Measurements from ENCODE around the gene U2AF2. TPM values are rescaled to one million over a fixed set of nuclear protein-coding genes. Genes with fewer than 3 reads are reported as not detected.

Gene U2AF2
- total RNA-seq, 4 donors from 2014 or later = 115 to 242 (median 141) TPM

GRCh38 chr19:55697069-55697440 is 42.2 kb downstream of the U2AF2 start:
- no peak overlapping the region for H3K27ac ChIP-seq
- no peak for DNase-seq (ENCODE audit: low spot score in 2 of 2)
- TF ChIP-seq CTCF (IDR thresholded peaks at IDR 0.05) = no peak
- TF ChIP-seq EP300 (IDR thresholded peaks at IDR 0.05) = no peak
- no peak for TF ChIP-seq POLR2A (IDR thresholded peaks at IDR 0.05)
- WGBS, 2 donors = 84 to 87% methylated on average over 11 of the region's 12 CpGs
- no peaks in the 10 kb centered on the region for H3K9me3 ChIP-seq
- H3K36me3 ChIP-seq = peaks cover 0 to 100% (median 10%) of the 10 kb centered on the region in 3 donors
- no peak overlapping the region for H3K4me3 ChIP-seq
- no peaks in the 10 kb centered on the region for H3K4me1 ChIP-seq
- no peaks in the 10 kb centered on the region for H3K27me3 ChIP-seq

- Histone ChIP-seq H3K4me3 (no peak overlapping the region), H3K36me3 (peaks cover 0 to 98% (median 3%) of the 10 kb centered on the region in 3 donors), H3K9me3 (no peaks in the 10 kb centered on the region), H3K27ac (no peak overlapping the region), H3K27me3 (no peaks in the 10 kb centered on the region), H3K4me1 (no peaks in the 10 kb centered on the region)
- no peak for DNase-seq (ENCODE audit: low spot score in 2 of 2)
- TF ChIP-seq EP300 (IDR thresholded peaks at IDR 0.05) (no peak), POLR2A (IDR thresholded peaks at IDR 0.05) (no peak), CTCF (IDR thresholded peaks at IDR 0.05) (no peak)
- 87 to 99% methylated on average over 8 of the region's 8 CpGs for whole genome bisulfite sequencing, 2 donors
Measured at GRCh38 chr19:55697698-55698097, 42.9 kb downstream of the U2AF2 start.

- no peak for TF ChIP-seq EP300 (IDR thresholded peaks at IDR 0.05)
- no peak for TF ChIP-seq CTCF (IDR thresholded peaks at IDR 0.05)
- TF ChIP-seq POLR2A (IDR thresholded peaks at IDR 0.05) = no peak
- H3K36me3 ChIP-seq = peaks cover 0 to 96% (median 0%) of the 10 kb centered on the region in 3 donors
- no peak overlapping the region for H3K4me3 ChIP-seq
- H3K27ac ChIP-seq = no peak overlapping the region
- DNase-seq (ENCODE audit: low spot score in 2 of 2) = no peak
- peaks cover 0 to 1% (median 0%) of the 10 kb centered on the region in 4 donors for H3K9me3 ChIP-seq
- WGBS, 2 donors = 91 to 95% methylated on average over 17 of the region's 17 CpGs
- H3K27me3 ChIP-seq = no peaks in the 10 kb centered on the region
- no peaks in the 10 kb centered on the region for H3K4me1 ChIP-seq
Measured at GRCh38 chr19:55698256-55698655, 43.4 kb downstream of the U2AF2 start.

- 84 to 85% methylated on average over 11 of the region's 11 CpGs for WGBS, 2 donors
- no peak for DNase-seq (ENCODE audit: low spot score in 2 of 2)
Measured at GRCh38 chr19:55699221-55699620, 44.4 kb downstream of the U2AF2 start.

GRCh38 chr19:55700813-55701212 is 46.0 kb downstream of the U2AF2 start:
- no peaks in the 10 kb centered on the region for H3K27me3 ChIP-seq
- H3K36me3 ChIP-seq = peaks cover 0 to 89% (median 0%) of the 10 kb centered on the region in 3 donors
- no peaks in the 10 kb centered on the region for H3K4me1 ChIP-seq
- no peak overlapping the region for H3K27ac ChIP-seq
- 95 to 97% methylated on average over 12 of the region's 12 CpGs for WGBS, 2 donors
- DNase-seq (ENCODE audit: low spot score in 2 of 2) = no peak
- no peak overlapping the region for H3K4me3 ChIP-seq
- peaks cover 0 to 17% (median 0%) of the 10 kb centered on the region in 4 donors for H3K9me3 ChIP-seq
- TF ChIP-seq CTCF (IDR thresholded peaks at IDR 0.05) = no peak
- TF ChIP-seq EP300 (IDR thresholded peaks at IDR 0.05) = no peak
- no peak for TF ChIP-seq POLR2A (IDR thresholded peaks at IDR 0.05)

More at GRCh38 chr19:55699221-55699620, 44.4 kb downstream of the U2AF2 start:
- no peak for TF ChIP-seq EP300 (IDR thresholded peaks at IDR 0.05)
- no peak for TF ChIP-seq POLR2A (IDR thresholded peaks at IDR 0.05)
- no peak for TF ChIP-seq CTCF (IDR thresholded peaks at IDR 0.05)
- Histone ChIP-seq H3K27ac (no peak overlapping the region), H3K27me3 (no peaks in the 10 kb centered on the region), H3K4me3 (no peak overlapping the region), H3K36me3 (peaks cover 0 to 96% (median 0%) of the 10 kb centered on the region in 3 donors), H3K9me3 (peaks cover 0 to 11% (median 0%) of the 10 kb centered on the region in 4 donors), H3K4me1 (no peaks in the 10 kb centered on the region)
